Suprapubic skin (tissue), 4 donors: ENCODE results near the gene APH1B. TPM values are rescaled to one million over a fixed set of nuclear protein-coding genes. Genes with fewer than 3 reads are reported as not detected.
A peak's percentile ranks its signal among the peaks of the same experiment; 100 is the strongest.
"Not testable (repeated sequence)": the region's sequence is repeated elsewhere in the genome, so short reads cannot be mapped to it uniquely, and the experiment has no call there.

Source experiments
- DNase-seq, 2 donors: peaks; one replicate each; pipeline ENCODE4 v3.0.0-alpha.2; 2019; ENCODE audit warnings: low spot score in 2 of 2
- H3K27ac ChIP-seq: fragments of 200-600 bp; sonication (generic); one replicate; pipeline ENCODE4 v1.5.1; 2019
- H3K27me3 ChIP-seq: fragments of 200-600 bp; sonication (generic); one replicate; pipeline ENCODE4 v1.5.1; 2019
- H3K36me3 ChIP-seq: fragments of 200-600 bp; sonication (generic); one replicate; pipeline ENCODE4 v1.5.1; 2019
- H3K4me1 ChIP-seq: fragments of 200-600 bp; sonication (generic); one replicate; pipeline ENCODE4 v1.5.1; 2019
- H3K4me3 ChIP-seq: fragments of 200-600 bp; sonication (generic); one replicate; pipeline ENCODE4 v1.5.1; 2019; ENCODE audit warnings: mild to moderate bottlenecking
- H3K9me3 ChIP-seq: fragments of 200-600 bp; sonication (generic); one replicate; pipeline ENCODE4 v1.5.1; 2019
- CTCF ChIP-seq, 2 donors: fragments of 200-600 bp in 1 of 2; fragments of 450-650 bp in 1 of 2; sonication (generic) in 1 of 2; IDR thresholded peaks; one replicate each; pipeline ENCODE4 v1.5.1; 2016 to 2019; ENCODE audit warnings: antibody characterized with exemption in 2 of 2, mild to moderate bottlenecking in 1 of 2, moderate library complexity in 1 of 2
- EP300 ChIP-seq: sonication (generic); formaldehyde crosslinking; IDR thresholded peaks from one replicate; pipeline ENCODE4 v1.6.1; 2017; ENCODE audit warnings: antibody characterized with exemption
- POLR2A ChIP-seq, 2 donors: fragments of 450-650 bp; IDR thresholded peaks; one replicate each; pipeline ENCODE4 v1.6.1; 2017; ENCODE audit warnings: antibody characterized with exemption in 2 of 2, mild to moderate bottlenecking in 2 of 2, moderate library complexity in 2 of 2
- POLR2AphosphoS5 ChIP-seq, 3 donors: sonication (generic); formaldehyde crosslinking; IDR thresholded peaks; one replicate each; pipeline ENCODE4 v1.6.1; 2017; ENCODE audit warnings: antibody characterized with exemption in 3 of 3
- WGBS: methylation state at CpG from one replicate; pipeline ENCODE4 v1.1.5; 2018; 5-methylcytosine and 5-hydroxymethylcytosine counted together
- total RNA-seq, 4 donors: library from RNA; depleted of rRNA; stranded (reverse); fragments of >200 nt; gene quantifications; one replicate each; pipeline ENCODE4 v1.1.0, GENCODE V29; 2016

Gene APH1B
- total RNA-seq, 4 donors from 2014 or later, result 4.5 to 12.1 (median 7.1) TPM

- WGBS, result 81% methylated on average over 8 of the region's 8 CpGs
Observed at GRCh38 chr15:63340353-63340752, 62.9 kb downstream of the APH1B start.

GRCh38 chr15:63340878-63341277 lies 63.5 kb downstream of the APH1B start:
- no peak for TF ChIP-seq CTCF (IDR thresholded peaks at IDR 0.05)
- no peak for TF ChIP-seq EP300
- TF ChIP-seq POLR2AphosphoS5 (IDR thresholded peaks at IDR 0.05), result no peak
- TF ChIP-seq POLR2A (IDR thresholded peaks at IDR 0.05), result no peak
- DNase-seq, result no peak
- no peak overlapping the region for H3K27ac ChIP-seq
- H3K4me1 ChIP-seq, result peaks cover 22% of the 10 kb centered on the region
- no peaks in the 10 kb centered on the region for H3K9me3 ChIP-seq
- no peaks in the 10 kb centered on the region for H3K27me3 ChIP-seq
- no peak overlapping the region for H3K4me3 ChIP-seq
- peaks cover 8% of the 10 kb centered on the region for H3K36me3 ChIP-seq
- WGBS, result 89% methylated on average over 3 of the region's 3 CpGs

More at GRCh38 chr15:63340353-63340752, 62.9 kb downstream of the APH1B start:
- Histone ChIP-seq H3K27ac (no peak overlapping the region), H3K4me1 (peaks cover 22% of the 10 kb centered on the region), H3K27me3 (no peaks in the 10 kb centered on the region), H3K4me3 (no peak overlapping the region), H3K36me3 (peaks cover 10% of the 10 kb centered on the region), H3K9me3 (no peaks in the 10 kb centered on the region)
- DNase-seq, result no peak
- TF ChIP-seq POLR2AphosphoS5 (IDR thresholded peaks at IDR 0.05) (no peak), CTCF (IDR thresholded peaks at IDR 0.05) (no peak), POLR2A (IDR thresholded peaks at IDR 0.05) (no peak), EP300 (no peak)

GRCh38 chr15:63341898-63342297 lies 64.5 kb downstream of the APH1B start:
- 89% methylated on average over 4 of the region's 4 CpGs for WGBS
- Histone ChIP-seq H3K9me3 (no peaks in the 10 kb centered on the region), H3K27ac (no peak overlapping the region), H3K36me3 (peaks cover 5% of the 10 kb centered on the region), H3K4me1 (peaks cover 28% of the 10 kb centered on the region), H3K4me3 (no peak overlapping the region), H3K27me3 (no peaks in the 10 kb centered on the region)
- no peak for DNase-seq
- no peak for TF ChIP-seq CTCF (IDR thresholded peaks at IDR 0.05)
- no peak for TF ChIP-seq EP300
- no peak for TF ChIP-seq POLR2AphosphoS5 (IDR thresholded peaks at IDR 0.05)
- TF ChIP-seq POLR2A (IDR thresholded peaks at IDR 0.05), result no peak

GRCh38 chr15:63342996-63343562 lies 65.7 kb downstream of the APH1B start:
- 85% methylated on average over 11 of the region's 11 CpGs for WGBS
- H3K9me3 ChIP-seq, H3K27ac ChIP-seq, H3K27me3 ChIP-seq, H3K36me3 ChIP-seq, DNase-seq, H3K4me3 ChIP-seq: not testable (repeated sequence)
- H3K4me1 ChIP-seq, result peaks cover 40% of the 10 kb centered on the region

GRCh38 chr15:63344731-63345390 lies 67.5 kb downstream of the APH1B start:
- Histone ChIP-seq H3K36me3 (peaks cover 5% of the 10 kb centered on the region), H3K9me3 (no peaks in the 10 kb centered on the region), H3K27ac (peak overlapping the region; percentile 40), H3K27me3 (no peaks in the 10 kb centered on the region), H3K4me3 (no peak overlapping the region), H3K4me1 (peaks cover 50% of the 10 kb centered on the region)
- DNase-seq, result no peak
- WGBS, result 72% methylated on average over 5 of the region's 5 CpGs
- TF ChIP-seq CTCF (IDR thresholded peaks at IDR 0.05) (no peak), POLR2A (IDR thresholded peaks at IDR 0.05) (no peak), POLR2AphosphoS5 (IDR thresholded peaks at IDR 0.05) (no peak), EP300 (no peak)
